Tibial nerve (tissue), 4 donors: ENCODE results near the gene ADRM1. TPM values are rescaled to one million over a fixed set of nuclear protein-coding genes. Genes with fewer than 3 reads are reported as not detected.
A peak's percentile ranks its signal among the peaks of the same experiment; 100 is the strongest.

Experiments used
- DNase-seq, 2 donors: peaks; one replicate each; pipeline ENCODE4 v3.0.0-alpha.2; 2019; ENCODE audit warnings: low spot score in 2 of 2
- H3K27ac ChIP-seq, 4 donors: fragments of 200-600 bp; sonication (generic) in 3 of 4; one replicate each; pipeline ENCODE4 v1.5.1; 2017 to 2019; ENCODE audit warnings: mild to moderate bottlenecking in 1 of 4
- H3K27me3 ChIP-seq, 2 donors: fragments of 200-600 bp; sonication (generic) in 1 of 2; one replicate each; pipeline versions ENCODE4 v1.5.1 to v1.6.0; 2017 to 2019
- H3K36me3 ChIP-seq, 3 donors: fragments of 200-600 bp; sonication (generic); one replicate each; pipeline ENCODE4 v1.5.1; 2018 to 2019
- H3K4me1 ChIP-seq, 4 donors: fragments of 200-600 bp; sonication (generic) in 3 of 4; one replicate each; pipeline ENCODE4 v1.5.1; 2017 to 2019
- H3K4me3 ChIP-seq, 4 donors: fragments of 200-600 bp; sonication (generic) in 3 of 4; one replicate each; pipeline ENCODE4 v1.5.1; 2017 to 2019; ENCODE audit warnings: mild to moderate bottlenecking in 1 of 4, moderate library complexity in 1 of 4
- H3K9me3 ChIP-seq, 4 donors: fragments of 200-600 bp; sonication (generic) in 3 of 4; one replicate each; pipeline ENCODE4 v1.5.1; 2017 to 2019
- EP300 ChIP-seq, 2 donors: sonication (generic); formaldehyde crosslinking; IDR thresholded peaks; one replicate each; pipeline ENCODE4 v1.6.1; 2017; ENCODE audit warnings: antibody characterized with exemption in 2 of 2, mild to moderate bottlenecking in 1 of 2
- POLR2A ChIP-seq, 2 donors: fragments of 450-650 bp; IDR thresholded peaks; one replicate each; pipeline ENCODE4 v1.6.1; 2017; ENCODE audit warnings: antibody characterized with exemption in 2 of 2, mild to moderate bottlenecking in 2 of 2, moderate library complexity in 2 of 2
- WGBS, 2 donors: methylation state at CpG; one replicate each; pipeline ENCODE4 v1.1.5; 2018; 5-methylcytosine and 5-hydroxymethylcytosine counted together
- total RNA-seq, 4 donors: library from RNA; depleted of rRNA; stranded (reverse); fragments of >200 nt; gene quantifications; one replicate each; pipeline ENCODE4 v1.1.0, GENCODE V29; 2016
- TF ChIP-seq, protein P1 (sequence below), 5 experiments: fragments of 200-600 bp in 3 of 5; fragments of 450-650 bp in 2 of 5; sonication (generic) in 3 of 5; IDR thresholded peaks; one replicate each; pipeline ENCODE4 v1.5.1; 2016 to 2019; ENCODE audit warnings: antibody characterized with exemption in 5 of 5, mild to moderate bottlenecking in 3 of 5, moderate library complexity in 2 of 5

Gene ADRM1
- total RNA-seq, 4 donors from 2014 or later = 111 to 132 (median 129) TPM

- peaks cover 10 to 99% (median 28%) of the 10 kb centered on the region in 3 donors for H3K36me3 ChIP-seq
- 80 to 87% methylated on average over 11 to 29 of the region's 29 CpGs for WGBS, 2 donors
- DNase-seq = no peak
- TF ChIP-seq, protein P1, sequence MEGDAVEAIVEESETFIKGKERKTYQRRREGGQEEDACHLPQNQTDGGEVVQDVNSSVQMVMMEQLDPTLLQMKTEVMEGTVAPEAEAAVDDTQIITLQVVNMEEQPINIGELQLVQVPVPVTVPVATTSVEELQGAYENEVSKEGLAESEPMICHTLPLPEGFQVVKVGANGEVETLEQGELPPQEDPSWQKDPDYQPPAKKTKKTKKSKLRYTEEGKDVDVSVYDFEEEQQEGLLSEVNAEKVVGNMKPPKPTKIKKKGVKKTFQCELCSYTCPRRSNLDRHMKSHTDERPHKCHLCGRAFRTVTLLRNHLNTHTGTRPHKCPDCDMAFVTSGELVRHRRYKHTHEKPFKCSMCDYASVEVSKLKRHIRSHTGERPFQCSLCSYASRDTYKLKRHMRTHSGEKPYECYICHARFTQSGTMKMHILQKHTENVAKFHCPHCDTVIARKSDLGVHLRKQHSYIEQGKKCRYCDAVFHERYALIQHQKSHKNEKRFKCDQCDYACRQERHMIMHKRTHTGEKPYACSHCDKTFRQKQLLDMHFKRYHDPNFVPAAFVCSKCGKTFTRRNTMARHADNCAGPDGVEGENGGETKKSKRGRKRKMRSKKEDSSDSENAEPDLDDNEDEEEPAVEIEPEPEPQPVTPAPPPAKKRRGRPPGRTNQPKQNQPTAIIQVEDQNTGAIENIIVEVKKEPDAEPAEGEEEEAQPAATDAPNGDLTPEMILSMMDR (IDR thresholded peaks at IDR 0.05) = no peak
- TF ChIP-seq EP300 (IDR thresholded peaks at IDR 0.05) = no peak
- TF ChIP-seq POLR2A (IDR thresholded peaks at IDR 0.05) = no peak
- H3K4me1 ChIP-seq = peaks cover 0 to 20% (median 3%) of the 10 kb centered on the region in 4 donors
- no peaks in the 10 kb centered on the region for H3K27me3 ChIP-seq
- peak overlapping the region in 1 of 4 donors; percentile 41 for H3K27ac ChIP-seq
- H3K9me3 ChIP-seq = no peaks in the 10 kb centered on the region
- H3K4me3 ChIP-seq = no peak overlapping the region
These were observed 7.4 kb downstream of the ADRM1 start for GRCh38 chr20:62309947-62310756.

- Histone ChIP-seq H3K4me3 (no peak overlapping the region), H3K27ac (peak overlapping the region in 1 of 4 donors; percentile 41), H3K36me3 (peaks cover 10 to 99% (median 28%) of the 10 kb centered on the region in 3 donors), H3K9me3 (no peaks in the 10 kb centered on the region), H3K4me1 (peaks cover 0 to 15% (median 0%) of the 10 kb centered on the region in 4 donors), H3K27me3 (no peaks in the 10 kb centered on the region)
- DNase-seq = no peak
- TF ChIP-seq, protein P1 (IDR thresholded peaks at IDR 0.05) = no peak
- WGBS, 2 donors = 71% methylated on average over 21 to 25 of the region's 25 CpGs
These were observed 7.9 kb downstream of the ADRM1 start for GRCh38 chr20:62310757-62311121.

DNA sequence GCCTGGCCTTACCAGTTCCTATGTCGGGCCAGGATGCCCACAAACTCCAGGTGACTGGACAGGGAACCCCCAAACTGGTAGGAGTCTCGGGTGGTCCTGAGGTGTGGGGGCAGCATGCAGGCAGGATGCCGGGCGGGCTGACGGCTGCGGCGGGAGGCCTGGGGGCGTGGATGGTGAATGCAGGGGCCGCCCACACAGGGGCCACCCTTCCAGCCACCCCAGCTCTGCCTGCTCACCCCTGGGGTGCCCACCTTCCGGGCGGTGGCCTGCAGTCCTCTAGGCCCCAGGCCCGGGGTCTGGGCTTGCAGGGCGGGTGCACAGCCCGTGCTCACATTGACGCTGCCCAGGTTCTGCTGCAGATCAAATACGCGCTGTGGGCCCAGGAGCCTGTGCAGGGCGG is 8.4 kb downstream of the ADRM1 start:
- Histone ChIP-seq H3K36me3 (peaks cover 10 to 99% (median 25%) of the 10 kb centered on the region in 3 donors), H3K27ac (peak overlapping the region in 1 of 4 donors; percentile 41)

DNA sequence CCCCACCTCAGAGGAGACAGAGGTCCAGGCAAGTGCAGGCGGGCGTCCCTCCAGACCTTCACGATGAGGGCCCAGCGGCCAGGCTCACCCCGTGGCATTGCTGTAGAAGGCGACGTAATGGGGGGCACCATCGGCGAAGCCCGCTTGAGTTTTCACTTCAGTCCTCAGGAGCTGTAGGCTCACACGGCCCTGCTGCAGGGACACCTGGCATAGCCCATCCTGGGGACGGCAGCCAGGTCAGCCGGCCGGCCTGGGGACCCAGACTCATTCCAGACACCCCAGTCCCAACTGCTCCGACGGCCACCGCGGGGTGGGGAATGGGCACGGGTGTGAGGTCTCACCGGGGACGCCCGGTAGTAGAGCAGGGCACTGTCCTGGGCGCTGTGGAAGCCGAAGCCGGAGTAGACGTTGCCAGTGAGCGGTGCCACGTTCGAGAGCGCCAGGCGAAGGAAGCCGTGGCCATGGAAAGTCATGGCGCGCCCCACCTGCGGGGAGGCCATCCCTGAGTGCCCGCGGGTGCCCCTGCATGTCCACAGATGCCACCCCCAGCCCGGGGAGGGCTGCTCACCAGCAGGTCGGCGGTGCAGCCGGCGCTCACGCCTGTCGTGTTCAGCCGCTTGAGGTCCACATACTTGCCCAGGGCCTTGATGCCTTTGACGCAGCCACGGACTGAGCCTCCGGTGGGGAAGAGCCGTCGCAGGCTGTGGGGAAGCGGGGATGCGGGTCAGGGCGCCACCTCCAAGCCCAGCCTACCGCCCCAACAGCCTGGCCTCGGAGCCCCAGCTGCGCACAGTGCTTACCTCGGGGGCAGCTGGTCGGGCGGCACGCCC is 9.2 kb downstream of the ADRM1 start:
- Histone ChIP-seq H3K4me3 (no peak overlapping the region), H3K36me3 (peaks cover 10 to 99% (median 16%) of the 10 kb centered on the region in 3 donors), H3K27me3 (no peaks in the 10 kb centered on the region), H3K4me1 (peaks cover 0 to 6% (median 0%) of the 10 kb centered on the region in 4 donors), H3K9me3 (no peaks in the 10 kb centered on the region), H3K27ac (no peak overlapping the region)
- no peak for TF ChIP-seq POLR2A (IDR thresholded peaks at IDR 0.05)
- TF ChIP-seq EP300 (IDR thresholded peaks at IDR 0.05) = no peak
- TF ChIP-seq, protein P1 (IDR thresholded peaks at IDR 0.05) = no peak
- 90 to 93% methylated on average over 26 to 42 of the region's 60 CpGs for WGBS, 2 donors
- DNase-seq = no peak

More for the DNA sequence above, 8.4 kb downstream of the ADRM1 start:
- Histone ChIP-seq H3K4me3 (no peak overlapping the region), H3K4me1 (peaks cover 0 to 11% (median 0%) of the 10 kb centered on the region in 4 donors), H3K27me3 (no peaks in the 10 kb centered on the region), H3K9me3 (no peaks in the 10 kb centered on the region)
- TF ChIP-seq EP300 (IDR thresholded peaks at IDR 0.05) (no peak), POLR2A (IDR thresholded peaks at IDR 0.05) (no peak)
- TF ChIP-seq, protein P1 (IDR thresholded peaks at IDR 0.05) = no peak
- 90 to 96% methylated on average over 16 to 18 of the region's 18 CpGs for WGBS, 2 donors
- DNase-seq = no peak

GRCh38 chr20:62312662-62312977 is 9.8 kb downstream of the ADRM1 start:
- H3K27me3 ChIP-seq = no peaks in the 10 kb centered on the region
- H3K9me3 ChIP-seq = no peaks in the 10 kb centered on the region
- peaks cover 0 to under 1% (median 0%) of the 10 kb centered on the region in 4 donors for H3K4me1 ChIP-seq
- no peak overlapping the region for H3K4me3 ChIP-seq
- TF ChIP-seq, protein P1 (IDR thresholded peaks at IDR 0.05) = no peak
- TF ChIP-seq POLR2A (IDR thresholded peaks at IDR 0.05) = no peak
- TF ChIP-seq EP300 (IDR thresholded peaks at IDR 0.05) = no peak
- H3K27ac ChIP-seq = no peak overlapping the region
- peaks cover 8 to 99% (median 13%) of the 10 kb centered on the region in 3 donors for H3K36me3 ChIP-seq
- 86 to 88% methylated on average over 13 to 16 of the region's 16 CpGs for WGBS, 2 donors
- no peak for DNase-seq
